T1000 (cell line): ENCODE measurements around the gene LMO1.

Experiments
- DNase-seq: peaks from one replicate; lab custom pipeline; 2025; ENCODE audit warnings: mixed read lengths; lab: John Stamatoyannopoulos, UW

LMO1 gene

DNA sequence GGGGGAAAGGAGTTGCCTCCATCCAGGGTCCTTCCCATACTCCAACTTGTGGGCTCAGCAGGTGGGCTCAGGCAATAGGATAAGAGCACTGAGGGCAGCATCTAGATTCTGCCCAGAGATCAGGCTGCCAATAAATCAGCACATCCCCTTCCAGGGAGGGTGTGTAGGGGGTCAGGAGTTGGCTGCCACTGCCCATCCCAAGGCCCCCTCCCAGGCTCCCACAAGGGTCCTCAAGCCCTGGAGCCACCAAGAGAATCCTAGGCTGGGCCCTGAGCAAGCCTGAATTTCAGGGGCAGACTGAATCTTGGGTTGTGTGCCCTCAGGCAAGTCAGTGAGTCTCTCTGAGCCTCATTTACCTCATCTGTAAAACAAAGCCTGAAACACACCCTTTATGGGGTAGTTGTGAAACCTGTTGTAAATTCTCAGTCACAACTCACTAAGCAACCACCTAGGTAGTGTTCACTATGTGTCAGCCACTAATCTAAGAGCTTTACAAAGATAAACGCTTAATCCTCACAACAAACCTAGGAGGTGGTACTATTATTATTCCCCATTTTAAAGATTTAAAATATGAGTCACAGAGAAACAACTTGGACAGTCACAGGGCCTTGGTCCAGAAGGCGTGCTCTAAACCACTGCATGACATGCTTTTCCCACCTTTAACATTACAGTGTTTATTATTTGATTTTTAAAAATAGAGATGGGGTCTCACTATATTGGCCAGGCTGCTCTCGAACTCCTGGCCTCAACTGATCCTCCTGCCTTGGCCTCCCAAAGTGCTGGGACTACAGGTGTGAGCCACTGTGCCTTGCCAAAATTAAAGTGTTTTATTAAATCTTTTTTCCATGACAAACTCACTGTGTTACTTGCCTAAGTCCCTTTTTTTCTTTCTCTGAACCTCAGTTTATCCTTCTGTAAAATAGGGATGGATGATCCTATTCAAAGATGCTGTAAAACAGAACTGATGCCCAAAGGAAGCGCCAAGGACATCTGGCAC lies 36.2 kb downstream of the LMO1 start:
- DNase-seq = no peak

- peak; percentile 6 for DNase-seq
These were observed 38.1 kb downstream of the LMO1 start for GRCh38 chr11:8225589-8226036.

- DNase-seq = no peak
These were observed 39.0 kb downstream of the LMO1 start for GRCh38 chr11:8224711-8225110.

DNA sequence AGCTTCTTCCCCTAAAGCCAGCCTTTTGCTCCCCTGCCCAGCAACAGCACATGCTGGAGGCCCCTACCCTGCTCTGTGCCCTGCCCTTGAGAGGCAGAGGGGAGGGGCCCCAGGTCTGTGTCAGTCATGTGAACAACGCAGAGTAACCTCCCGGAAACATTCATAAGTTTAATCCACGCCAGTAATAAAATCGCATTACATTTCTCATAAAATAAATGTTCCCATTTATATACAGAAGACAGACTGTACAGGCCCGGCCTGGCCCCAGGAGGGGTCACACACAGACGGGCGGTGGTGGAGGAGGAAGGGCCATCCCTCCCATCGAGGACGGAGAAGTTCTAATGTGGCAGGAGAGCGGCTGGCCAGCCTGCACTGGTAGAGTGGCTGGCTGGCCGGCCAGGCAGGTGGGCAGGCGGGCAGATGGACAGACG lies 39.5 kb downstream of the LMO1 start:
- DNase-seq = no peak

GRCh38 chr11:8223513-8223900 lies 40.2 kb downstream of the LMO1 start:
- DNase-seq = no peak

DNA sequence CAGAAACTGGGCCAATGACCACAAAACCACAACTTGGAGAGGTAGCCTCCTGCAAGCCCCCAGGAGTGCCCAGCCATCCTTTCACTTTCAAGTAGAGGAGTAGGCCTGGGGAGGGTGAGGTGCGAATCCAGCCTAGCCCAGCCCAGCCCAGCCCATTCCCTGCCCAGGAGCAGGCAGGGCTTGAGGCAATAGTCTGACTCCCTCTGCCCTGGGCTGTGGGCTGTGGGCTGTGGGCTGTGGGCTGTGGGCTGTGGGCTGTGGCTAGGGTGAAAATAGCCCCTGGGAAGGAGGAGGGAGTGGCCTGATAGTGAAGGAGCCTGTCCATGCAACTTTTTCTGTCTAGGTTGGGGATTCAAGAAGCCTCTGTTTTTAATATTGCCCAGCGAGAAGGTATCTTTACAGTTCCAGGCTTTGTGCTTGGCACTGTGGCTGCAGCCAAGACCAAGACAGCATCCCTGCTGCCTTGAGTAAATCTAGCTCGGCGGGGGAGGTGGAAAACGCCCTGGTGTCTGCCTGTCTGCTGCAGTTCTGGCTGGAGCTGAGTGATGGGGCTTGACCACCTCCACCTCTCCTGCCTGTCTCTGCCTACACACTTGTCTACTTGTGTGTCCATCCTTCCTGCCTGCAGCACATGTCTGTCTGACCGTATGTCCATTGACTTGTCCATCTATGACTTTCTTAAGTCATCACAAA lies 40.7 kb downstream of the LMO1 start:
- DNase-seq = no peak

DNA sequence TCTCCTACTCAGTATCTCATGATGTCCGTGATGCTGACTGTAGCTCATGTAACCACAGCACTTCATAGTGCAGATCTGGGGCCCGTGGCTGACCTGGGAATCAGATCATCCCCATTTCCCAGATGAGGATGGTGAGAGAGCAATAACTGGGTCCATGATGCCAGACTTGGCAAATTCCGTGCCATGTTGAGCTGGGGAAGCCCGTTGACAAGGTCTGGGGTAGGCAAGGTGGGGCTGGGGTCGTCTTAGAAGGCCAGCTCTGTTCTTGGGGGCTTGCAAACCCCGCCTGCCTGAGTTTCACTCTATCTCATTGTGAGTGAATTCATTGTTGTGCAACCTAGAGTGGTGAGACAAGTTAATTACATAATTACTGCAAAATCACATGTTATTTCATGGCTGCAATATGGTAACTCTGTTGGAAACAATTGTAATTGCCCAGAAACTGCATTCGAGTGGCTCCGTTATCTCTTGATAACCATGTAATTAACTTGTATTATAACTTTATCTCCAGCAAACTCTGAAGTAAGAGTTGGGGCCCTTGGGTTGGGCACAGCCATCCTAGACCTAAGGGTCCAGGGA lies 41.7 kb downstream of the LMO1 start:
- DNase-seq = no peak

- no peak for DNase-seq
These were observed 42.5 kb downstream of the LMO1 start for GRCh38 chr11:8221046-8221723.

- no peak for DNase-seq
These were observed 43.2 kb downstream of the LMO1 start for GRCh38 chr11:8220261-8221045.

DNA sequence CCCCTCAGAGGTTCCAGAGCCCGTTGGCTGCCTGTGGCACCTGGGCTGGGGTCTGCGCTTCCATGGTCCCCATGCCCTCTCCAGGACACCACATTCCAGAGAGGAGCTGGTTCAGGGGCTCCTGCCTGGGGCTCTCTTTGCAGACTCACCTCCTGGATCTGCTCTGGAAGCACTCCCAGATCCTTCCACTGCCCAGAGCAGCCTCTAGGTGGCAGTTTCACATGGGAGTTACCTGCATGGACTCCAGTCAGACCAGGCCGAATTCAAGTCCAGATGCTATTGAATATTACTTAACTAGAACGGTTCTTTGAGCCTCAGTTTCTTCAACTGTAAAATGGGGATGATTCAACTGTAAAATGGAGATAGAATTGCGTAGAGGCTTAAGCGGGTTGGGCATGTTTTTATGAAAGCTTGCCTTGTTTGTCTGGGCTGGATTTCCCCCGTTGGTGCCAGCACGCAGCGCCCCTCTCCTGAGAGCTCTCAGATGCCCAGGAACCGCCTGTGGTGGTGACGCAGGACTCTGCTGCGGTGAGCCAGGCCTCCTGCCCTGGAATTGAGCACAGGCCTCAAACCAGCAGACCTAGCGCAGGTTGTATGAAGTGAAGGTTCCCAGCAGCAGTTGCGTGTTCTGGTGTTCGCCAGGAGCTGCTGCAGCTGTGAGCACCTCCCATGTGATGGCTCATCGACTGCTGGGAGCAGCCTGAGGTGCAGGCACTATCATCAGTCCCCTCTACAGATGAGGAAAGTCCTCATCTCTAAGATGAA lies 44.2 kb downstream of the LMO1 start:
- DNase-seq = no peak

DNA sequence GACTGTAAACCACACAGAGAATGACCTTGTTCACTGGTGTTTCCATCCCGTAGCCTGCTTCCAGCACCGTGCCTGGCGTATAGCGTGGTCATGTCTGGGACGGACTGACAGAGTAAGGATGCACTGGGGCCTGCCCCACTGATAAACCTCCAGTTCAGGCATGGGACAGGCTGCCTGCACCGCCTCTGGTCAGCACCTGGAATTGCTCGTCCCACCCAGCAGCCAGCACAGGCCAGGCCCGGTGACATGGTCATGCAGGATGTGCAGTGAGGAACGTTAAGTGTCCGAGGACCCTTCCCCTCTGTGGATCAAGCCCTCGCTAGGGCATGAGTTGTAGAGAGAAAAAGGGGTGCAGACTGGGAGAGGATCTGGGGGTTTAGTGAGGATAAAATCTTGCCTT lies 44.8 kb downstream of the LMO1 start:
- no peak for DNase-seq

- DNase-seq = no peak
These were observed 45.3 kb downstream of the LMO1 start for GRCh38 chr11:8218409-8218808.

- no peak for DNase-seq
These were observed 45.8 kb downstream of the LMO1 start for GRCh38 chr11:8217926-8218325.

- no peak for DNase-seq
These were observed 46.5 kb downstream of the LMO1 start for GRCh38 chr11:8217136-8217535.

GRCh38 chr11:8213376-8213775 lies 50.3 kb downstream of the LMO1 start:
- DNase-seq = no peak

DNA sequence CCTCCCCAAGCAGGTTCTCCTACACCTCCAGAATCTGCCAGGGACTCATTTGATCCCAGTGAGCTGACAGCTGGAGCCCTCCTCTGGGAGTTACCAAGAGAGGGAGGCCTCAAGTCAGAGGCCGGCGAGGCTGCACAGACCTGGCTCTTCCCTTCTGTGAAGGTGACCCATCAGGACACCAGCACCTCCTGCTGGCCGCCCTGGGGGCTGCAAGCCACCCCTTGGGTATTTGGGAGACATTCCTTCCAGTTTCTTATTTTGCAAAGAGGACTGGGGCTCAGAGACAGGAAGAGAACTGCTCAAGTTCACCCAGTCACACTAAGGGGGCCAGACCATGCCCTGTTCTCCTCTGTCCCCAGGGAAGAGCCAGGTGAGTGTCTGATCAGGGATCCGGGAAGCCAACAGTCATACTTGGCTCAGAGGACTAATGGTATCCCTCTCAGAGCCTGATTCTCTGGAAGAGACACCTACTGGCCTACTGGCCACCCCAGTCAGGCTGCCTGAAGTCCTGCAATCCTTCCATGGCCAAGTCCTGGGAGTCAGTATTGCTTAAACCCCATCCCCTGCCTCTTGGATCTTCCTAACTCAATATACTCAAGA lies 54.4 kb downstream of the LMO1 start:
- DNase-seq = no peak

GRCh38 chr11:8207080-8208000 lies 56.3 kb downstream of the LMO1 start:
- no peak for DNase-seq

GRCh38 chr11:8206251-8207079 lies 57.2 kb downstream of the LMO1 start:
- DNase-seq = no peak
